GM19240 (cell line): ENCODE data around the gene USP7.
"Not testable (repeated sequence)": the region's sequence is repeated elsewhere in the genome, so short reads cannot be mapped to it uniquely, and the experiment has no call there.

Experiments used
- DNase-seq: peaks from one replicate; pipeline ENCODE4 v3.0.0; 2011; ENCODE audit warnings: low spot score; ENCODE audit not compliant: insufficient read length

The USP7 gene

DNA sequence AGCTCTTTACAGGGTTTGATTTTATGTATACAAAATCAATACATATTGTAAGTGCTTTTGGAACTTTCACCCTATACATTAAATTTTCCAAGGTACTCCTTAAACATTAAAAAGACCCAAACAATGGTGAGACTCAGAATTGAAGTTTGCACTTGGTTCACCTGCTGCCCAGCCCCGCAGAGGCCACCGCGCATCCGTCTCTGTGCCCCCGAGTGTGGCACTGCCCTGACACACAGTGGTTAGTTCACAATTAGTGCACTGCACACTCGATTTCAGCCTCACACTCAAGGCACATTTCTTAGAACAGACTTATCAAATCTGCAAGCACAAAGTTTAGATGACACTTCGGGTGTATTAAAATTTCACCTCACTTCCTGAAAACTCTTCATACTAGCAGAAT, 38.3 kb downstream of the USP7 start:
- DNase-seq: no peak

DNA sequence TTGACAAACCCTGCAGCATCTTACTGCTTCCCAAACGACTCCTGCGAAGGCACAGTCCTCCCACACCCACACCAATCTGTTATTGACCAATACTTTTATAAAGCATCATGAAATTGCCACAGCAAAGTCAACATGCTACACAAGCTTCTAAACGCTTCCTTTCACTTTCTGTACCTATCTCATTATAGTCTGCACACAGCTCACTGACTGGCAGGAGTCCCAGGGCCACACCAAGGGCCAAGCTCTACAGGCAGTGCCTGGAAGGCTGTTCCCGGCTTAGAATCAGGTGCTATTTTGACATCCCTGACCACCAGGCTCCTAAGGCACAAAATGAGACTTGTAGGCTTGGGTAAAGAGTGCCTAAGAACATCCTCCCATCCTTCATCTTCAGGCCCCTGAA, 39.5 kb downstream of the USP7 start:
- no peak for DNase-seq

DNA sequence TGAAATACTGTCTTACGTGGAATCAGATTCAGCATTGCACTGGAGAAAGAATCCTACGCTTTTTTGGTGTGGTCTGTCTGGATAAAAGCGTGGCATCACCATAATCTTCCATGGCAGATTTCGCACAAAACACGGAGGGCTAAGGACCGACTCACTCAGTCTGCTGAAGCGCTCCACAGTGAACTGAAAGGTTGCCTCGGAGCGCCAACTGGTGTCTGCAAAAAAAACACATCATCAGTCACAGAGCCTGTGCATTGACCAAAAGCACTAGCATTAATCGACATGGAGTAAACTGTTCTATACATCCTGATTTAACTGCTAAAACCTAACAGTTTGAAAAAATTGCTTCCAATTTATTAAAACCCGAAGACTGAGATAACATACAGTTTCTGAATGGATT, 40.5 kb downstream of the USP7 start:
- DNase-seq: no peak

DNA sequence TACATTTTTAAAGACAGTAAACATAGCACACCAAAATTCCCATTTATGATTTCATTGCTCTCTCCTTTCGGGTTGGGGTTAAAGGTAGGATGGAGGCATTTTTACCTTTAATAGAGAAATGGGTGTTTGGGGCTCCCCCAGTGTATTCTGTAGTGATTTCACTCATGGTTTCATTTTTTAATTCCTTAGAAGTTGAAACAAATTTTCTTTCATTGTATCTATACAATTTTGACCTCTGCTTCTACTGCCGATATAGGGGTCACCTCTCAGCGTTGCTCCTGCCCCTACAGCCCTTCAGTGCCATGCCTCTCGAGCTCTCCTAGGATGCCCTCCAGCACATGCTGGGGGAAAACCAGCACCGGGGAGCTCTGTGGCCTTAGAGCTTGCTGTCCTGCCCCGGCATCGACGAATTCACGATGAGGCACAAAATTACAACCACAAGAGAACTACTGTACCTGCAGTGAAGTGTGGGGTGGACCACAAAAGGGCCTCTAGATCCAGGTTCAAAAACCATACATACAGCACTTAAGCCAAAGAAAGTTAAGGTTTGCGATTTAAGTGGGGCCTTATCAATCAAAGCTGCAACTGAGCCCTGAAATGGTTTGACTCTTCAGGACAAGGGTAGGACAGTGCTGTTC, 42.2 kb downstream of the USP7 start:
- DNase-seq: no peak

DNA sequence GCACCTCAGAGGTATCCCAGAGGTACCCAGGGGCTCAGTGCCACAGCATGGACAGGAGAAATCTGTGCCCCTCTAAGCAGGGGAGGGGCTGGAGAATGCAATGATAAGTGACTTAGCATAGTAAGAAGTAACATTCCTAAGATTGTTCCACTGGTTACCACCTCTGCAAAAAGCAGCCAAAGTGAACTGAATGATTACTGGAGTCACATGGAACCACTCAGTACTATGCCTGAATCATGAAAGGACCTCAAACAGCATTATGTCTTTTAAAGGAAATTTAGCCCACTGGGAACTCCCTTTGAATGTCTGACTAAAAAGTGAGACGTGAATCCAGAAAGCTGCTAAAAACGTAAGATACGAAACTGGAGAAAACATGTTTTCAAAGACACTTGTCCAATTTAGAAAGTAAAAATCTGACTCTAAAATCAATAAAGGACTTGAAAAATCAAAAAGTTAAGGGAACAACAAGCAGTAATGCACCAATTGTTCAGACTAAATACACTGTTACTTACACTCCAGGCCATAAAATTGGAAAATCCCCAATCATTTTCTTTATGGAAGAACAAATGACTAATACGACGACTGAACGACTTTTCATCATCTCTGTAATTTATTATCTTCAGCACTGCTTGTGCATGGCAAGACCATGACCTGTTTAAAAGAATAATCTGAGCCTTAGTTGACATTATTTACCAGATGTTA, 42.9 kb downstream of the USP7 start:
- no peak for DNase-seq

DNA sequence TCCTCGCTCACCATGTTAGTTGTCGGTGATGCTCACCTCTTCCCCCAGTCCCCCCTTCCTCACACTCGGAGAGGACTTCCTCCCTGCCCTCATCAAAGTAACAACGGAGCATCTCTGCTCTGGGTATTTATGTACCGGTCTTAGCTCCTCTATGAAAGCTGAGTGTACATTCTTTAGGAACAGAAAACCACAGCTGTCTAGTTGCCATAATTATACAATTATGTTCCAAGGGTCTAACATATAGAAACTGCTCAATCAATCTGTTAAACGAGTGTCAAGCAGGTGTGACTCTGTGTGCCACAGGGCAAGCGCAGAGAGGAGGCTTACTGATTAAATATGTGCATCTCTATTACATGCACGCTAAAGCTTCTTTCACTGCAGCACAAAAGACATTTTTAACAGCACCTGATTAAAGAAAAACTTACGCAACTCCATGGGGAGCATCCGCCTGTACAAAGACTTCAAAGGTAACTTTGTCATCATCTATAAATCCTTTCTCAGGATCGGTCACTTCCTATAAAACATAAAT, 43.7 kb downstream of the USP7 start:
- no peak for DNase-seq

DNA sequence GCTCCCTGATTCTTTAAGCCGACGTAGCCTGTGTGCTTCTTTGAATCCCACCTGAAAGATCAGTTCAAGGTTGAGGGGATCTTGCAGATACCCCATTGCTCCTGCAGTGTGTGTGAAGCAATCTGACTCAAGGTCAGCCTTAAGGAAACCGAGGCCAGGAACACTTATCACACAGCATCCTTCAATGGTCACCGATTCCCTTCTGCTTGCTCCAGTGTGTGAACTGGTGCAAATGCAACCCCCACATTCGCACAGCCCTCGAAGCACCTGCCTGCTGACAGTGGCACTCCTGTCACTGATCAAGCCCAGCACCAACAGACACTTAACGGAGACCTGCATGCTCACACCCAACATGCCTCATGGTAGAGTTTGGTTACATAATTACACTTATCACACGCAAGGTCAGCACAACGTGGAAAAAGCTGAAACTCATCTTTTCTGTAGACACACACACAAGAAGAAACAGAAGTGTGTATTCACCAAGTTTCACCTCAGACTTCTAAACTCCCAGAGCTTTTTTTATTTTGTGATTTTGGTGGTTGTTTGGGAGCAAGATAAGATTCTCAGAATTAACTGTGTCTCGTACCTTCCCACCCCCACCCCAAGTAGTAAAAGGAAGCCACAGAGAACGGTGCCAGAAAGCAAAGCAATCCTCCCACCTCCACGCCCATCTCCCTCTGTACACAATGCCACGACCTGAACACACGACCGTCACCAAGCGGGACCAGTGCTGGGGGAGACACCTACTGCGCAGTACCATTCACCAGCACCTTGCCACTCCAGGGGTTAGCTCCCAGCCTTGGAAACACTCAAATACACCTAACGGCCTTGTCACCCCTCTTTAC, 44.4 kb downstream of the USP7 start:
- no peak for DNase-seq

DNA sequence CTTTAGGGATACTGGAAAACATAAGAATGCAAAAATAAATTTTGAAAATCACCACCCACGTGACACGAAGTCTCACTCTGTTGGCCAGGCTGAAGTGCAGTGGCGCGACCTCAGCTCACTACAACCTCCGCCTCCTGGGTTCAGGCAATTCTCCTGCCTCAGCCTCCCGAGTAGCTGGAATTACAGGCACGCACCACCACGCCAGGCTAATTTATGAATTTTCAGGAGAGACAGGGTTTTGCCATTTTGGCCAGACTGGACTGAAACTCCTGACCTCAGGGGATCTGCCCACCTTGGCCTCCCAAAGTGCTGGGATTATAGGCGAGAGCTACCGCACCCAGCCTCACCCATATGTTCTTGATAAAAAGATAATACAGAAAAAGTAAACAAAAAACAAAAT, 46.4 kb downstream of the USP7 start:
- DNase-seq: not testable (repeated sequence)

DNA sequence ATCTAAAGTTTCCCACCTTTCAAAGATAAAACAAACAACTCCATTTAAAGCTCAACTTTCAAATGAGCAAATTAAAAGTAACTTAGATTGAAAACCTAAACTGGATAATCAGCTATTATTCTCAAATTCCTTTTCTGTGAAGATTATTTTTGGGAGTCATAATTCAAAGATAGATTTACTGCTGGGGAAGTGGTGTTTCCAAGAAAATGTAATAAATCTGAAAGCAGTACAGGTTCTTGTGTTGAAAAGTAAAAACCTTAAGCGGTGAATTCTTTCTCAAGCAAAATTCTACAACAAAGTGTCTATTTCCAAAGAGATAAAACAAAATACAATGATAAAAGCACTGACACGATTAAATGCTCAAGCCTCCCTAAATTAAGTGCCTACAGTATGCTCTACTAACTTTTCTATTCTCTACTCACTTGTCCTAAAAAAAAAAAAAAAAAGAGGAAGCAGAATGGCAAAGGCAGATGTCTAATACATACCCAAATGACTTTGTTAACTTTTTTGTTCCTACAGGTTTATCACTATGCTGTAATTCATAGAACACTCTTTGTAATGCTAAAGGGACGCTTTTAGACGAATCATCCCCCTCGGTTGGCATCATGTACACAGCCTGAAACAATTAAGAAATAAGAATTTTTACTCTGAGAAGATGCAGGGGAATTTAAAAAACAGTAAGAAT, 47.0 kb downstream of the USP7 start:
- no peak for DNase-seq

DNA sequence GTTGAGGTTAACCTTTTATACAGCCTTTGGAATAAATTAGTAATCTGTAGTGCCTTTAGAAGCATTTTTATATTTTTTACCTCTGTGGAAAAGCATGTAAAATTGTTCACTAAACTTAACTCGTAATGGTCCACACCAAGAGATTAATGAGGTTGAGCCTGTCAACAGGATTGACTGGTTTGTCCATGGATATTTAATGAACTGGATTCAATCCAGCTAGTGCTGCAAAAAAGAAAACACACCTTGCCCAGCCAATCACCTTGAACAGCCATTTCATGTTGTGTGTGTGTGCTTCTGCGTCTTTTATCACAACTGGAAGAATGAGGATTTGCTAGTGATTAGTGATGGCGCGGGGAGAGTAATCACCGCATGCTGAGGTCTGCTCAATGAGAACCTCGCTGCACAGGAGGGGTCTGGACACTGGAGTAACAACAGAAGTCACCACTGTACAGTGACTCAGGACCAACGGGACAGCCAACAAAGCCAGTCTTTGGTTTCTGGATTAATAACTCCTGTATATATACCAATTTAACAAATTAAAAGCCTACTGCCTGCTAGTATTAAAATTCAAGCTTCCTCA, 47.9 kb downstream of the USP7 start:
- DNase-seq: no peak

DNA sequence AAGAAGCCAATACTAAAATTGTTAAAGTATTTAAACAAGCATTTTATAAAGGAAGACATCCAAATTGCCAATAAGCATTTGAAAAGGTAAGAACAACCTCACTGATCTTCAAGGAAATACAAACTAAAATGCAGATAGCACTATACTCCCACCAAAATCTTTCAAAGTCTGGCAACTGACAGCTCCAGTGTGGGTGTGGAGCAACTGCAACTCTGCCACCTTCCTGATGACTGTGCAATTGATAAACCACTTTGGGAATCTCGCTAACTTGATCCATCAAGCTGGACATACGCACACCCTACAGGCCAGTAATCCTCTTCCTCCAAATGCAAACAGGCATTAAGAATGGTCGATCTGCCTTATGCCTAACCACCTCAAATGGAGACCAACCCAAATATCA, 49.6 kb downstream of the USP7 start:
- no peak for DNase-seq

DNA sequence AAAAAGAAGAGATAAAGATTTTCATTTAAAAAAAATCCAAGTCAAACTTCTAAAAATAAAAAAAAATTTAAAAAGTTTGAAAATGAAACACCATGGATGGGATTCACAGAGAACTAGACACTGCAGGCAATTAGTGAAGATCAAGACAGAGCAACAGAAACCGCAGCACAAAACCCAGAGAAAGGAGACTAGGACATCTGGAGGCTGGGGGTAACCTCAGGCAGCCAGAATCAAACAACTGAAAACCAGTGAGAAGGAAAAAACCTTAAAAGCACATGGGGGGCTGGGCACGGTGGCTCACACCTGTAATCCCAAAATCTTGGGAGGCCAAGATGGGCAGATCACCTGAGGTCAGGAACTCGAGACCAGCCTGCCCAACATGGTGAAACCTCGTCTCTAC, 50.9 kb downstream of the USP7 start:
- DNase-seq: no peak

DNA sequence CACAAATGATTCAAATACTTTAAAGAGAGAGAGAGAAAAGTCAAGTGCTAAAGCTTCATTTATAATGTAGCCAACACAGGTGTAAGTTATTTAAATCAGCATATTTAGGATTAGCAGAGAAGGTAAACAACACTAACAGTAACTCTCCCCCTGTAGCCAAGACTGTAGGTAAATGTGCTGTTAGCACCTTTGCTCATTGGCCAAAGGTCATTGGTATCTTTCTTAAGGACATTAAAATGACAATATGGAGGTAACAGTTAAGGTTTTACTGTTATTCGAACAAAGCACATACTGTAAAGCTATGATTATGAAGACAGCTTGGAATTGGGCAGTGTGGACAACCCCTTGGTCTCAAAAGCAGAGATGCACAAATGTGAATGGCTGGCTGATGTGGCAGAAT, 52.9 kb downstream of the USP7 start:
- no peak for DNase-seq

DNA sequence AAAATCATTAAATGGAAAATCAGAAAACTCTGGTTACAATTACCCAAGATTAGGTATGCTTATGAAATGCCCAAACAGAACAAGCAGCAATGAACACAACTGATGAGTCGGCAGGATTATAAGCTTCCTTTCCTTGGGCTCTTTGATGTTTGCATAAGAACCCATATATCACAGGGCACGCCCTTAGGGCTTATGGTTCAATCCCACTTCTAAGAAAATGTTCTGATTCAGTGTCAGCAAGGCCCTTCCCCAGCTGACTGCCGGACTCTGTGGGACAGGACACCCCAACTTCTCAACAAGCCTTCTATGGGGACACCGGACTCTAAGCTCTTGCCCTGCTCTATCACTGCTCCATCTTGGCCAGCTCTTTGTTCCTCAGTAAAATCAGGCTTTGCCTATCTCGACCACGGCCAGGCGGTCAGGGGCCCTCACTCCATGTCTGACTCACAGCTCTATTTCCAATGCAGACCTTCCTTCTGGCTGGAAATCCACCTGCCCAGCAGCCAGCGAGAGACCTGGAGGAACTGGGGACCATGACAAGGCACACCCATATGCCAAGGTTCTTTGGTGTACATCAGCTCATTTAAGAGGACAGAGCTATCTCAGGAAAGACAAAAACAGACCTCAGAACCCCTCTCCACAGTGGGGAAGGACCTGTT, 54.8 kb downstream of the USP7 start:
- DNase-seq: no peak

DNA sequence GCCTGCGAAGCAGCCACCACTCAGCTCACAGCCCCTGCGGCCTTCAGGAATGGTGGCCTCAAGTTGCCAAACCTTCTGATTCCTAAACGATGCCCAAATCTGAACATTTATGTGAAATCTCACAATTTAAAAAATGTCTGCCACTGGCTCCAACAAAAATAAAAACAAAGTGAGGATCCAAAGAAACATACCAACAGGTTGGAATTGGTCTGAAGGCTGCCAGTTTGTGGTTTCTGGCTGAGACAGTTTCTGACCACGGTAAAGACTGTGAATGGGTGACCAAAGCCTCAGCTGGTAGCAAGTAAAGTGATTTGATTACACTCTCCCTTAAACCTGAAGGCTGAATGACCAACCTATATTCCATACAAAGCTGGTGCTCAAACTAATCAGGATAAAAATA, 56.6 kb downstream of the USP7 start:
- DNase-seq: no peak

DNA sequence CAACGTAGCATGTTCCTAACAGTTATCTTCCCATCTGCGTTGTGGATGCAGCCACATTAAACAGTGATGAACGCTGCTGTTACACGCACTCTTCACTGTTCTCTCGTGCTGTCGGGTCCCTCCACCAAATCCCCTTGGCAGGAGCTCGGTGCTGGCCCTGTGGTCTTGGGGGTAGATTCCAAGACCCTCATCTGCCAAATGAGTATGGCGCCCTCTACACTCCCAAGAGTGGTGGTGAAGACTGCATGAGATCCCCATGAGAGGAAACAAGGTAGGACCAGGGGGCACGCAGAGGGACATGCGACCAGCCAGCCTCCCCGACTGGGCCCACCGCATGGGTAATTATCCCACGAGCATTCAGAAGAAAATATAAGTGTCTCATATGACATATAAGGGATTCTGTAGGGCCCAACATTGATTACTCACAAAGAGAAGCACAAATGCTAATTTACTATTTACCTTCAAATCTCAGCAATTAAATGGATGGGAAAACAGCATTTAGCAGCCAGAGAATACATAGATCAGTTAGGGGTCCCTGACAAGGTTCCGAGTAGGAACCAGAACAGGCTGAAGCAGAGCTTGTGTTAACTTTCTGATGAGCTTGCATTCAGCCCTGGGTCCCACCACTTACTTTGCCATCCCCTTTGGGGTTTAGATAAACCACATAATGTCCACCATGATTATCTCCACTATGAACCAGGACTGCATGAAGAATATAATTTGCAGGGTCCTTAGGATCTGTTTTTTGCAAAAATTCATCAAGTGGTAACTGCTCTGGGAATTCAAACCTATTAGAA, 57.7 kb downstream of the USP7 start:
- no peak for DNase-seq

DNA sequence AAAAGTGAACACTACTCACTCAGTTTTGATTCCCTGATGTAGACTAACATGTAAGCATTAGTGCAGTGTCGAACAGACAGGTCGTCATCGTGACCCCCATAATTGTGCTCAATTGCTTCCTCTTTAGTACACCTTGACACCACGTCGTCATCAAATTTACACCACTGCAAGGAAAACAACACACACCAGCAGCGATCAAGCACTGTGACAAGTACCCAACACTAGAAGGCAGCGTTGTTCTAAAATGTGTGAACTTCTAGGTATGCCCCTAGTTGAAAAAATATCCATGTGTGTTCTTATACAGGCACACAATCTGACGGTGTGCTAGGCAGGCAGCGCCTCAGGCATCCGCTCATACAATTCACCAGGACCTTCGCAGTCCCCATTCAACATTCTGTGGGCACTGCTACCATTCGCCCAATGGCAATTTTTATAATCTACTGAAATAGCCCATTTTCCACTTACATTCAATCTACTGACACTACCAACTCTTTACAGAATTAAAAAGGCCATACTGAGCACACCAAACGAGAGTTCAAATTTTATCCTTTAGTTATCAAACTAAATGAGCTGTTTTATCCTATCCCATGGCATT, 58.4 kb downstream of the USP7 start:
- no peak for DNase-seq

DNA sequence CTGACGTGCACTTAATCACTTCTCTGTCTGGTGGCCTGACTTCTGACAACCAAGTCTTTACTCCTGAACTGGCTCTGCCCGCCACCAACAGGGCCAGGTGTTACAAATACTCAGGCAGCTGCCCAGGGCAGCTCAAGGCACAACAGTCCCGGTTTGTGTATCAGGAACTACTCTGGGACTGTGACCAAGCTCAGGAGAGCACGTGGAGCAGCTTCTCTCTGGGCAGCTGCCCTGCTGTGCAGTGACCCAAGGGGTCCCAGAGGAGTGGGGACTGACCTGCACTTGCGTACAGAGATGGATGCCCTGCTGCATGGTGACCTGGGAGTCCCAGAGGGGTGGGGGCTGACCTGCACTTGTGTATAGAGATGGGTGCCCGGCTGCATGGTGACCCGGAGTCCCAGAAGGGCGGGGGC, 59.7 kb downstream of the USP7 start:
- no peak for DNase-seq

DNA sequence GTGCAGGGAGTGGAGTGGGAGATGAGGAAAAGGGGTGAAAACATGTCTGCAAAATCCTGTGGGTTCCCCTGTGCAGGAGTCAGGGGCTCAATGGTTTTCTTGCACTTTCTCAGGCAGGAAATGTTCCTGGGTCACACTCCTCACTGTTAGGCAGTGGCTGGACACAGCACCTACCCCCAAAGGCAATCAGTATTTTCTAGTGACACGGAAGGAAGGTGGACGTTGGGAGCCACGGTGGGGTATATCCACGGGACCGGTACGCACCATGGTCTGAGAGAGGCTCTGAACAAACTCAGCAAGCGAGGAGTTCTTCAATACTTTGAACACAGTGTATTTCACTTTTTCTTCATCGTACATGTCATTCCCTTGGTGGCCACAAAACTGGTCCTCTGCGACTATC, 60.7 kb downstream of the USP7 start:
- no peak for DNase-seq
